ELR (cell line): Measurements from ENCODE around the gene MAPRE2.

Source experiments
- DNase-seq: peaks from one replicate; pipeline ENCODE4 v3.0.0-alpha.2; 2015; ENCODE audit warnings: low read depth

MAPRE2 gene

DNA sequence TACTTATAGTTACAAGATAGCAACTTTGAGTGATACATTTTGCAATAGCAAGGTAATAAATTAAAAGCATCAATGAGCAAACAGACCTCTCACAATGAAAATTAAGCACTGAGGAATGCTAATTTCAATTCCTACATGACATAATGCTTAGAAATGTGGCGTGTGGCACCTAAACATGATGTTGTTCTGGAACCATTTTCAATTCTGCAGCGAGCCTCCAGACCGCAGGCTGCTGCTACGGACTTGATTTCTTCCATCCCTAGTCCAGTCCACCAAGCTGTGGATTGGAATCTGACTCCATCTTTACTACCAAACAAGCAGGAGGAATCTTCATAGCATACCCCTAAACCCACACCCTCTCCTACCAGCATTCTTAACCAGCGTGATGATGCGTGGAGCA lies 140.9 kb downstream of the MAPRE2 start:
- DNase-seq: no peak

DNA sequence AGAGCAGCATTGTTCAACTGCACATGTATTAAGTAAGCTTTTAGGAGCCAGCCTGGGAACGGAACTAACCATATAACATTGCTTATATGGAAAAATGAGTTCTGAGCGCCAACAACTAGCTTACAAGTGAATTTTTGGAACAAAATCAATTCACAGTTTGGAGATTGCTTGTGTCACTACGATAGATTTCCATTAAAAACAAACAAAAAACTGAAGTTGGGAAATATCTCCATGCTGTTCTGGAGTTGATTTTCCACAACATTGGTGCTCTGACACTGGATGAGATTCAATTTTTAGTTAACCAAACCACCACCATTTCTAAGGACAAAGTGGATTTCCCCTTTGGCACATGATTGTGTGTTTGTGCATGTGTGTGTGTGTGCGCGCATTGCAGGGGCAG lies 142.7 kb downstream of the MAPRE2 start:
- DNase-seq: no peak

DNA sequence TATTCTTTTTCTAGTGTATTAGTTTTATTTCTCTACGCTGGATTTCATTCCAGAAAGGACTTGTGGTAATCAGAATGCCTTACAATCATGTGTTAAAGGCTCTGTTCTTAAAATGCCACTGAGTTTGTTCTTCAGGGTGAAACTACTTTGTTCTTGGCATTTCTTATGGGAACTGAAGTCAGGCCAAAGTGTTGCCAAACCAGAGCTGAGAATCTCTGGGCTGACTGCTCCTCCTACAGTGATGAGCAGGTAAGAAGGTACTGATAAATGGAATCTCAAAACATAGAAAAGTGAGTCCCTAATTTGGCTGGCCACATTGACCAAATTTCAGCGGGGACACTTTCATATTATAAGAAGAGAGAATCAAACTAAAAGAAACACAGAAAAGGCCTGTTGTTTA lies 144.6 kb downstream of the MAPRE2 start:
- DNase-seq: no peak

DNA sequence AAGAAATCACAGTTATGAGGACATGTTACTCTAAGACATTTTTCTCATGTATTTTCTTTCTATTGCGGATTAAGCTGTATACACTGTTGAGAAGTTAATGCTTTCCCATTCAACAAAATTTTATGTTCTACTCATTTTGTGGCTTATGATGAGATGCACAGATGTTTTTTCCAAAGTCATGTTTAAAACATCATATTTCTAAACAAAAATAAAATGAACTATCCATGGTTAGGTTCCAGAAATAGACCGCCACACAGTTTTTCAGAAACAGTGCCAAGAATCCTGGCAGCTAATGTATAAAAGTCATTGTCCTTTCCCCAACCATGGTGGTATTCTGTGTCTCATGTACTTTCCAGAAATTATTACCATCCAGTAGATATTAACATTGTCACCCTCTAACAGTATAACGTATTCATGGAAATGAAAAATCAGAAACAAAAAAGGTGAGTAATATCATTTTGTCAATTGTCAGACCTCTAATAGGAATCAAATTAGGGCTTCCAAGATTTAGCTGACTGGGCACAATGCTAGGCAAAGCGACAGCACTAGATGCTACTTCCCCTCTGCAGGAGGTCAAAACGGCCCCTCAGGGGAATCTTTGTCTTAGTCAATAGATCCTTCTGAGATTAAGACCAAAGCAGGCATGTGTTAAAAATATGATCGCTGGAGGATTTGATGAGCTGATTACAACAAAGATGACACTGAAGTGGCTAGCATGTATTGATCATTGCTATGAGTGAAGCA lies 145.2 kb downstream of the MAPRE2 start:
- no peak for DNase-seq

DNA sequence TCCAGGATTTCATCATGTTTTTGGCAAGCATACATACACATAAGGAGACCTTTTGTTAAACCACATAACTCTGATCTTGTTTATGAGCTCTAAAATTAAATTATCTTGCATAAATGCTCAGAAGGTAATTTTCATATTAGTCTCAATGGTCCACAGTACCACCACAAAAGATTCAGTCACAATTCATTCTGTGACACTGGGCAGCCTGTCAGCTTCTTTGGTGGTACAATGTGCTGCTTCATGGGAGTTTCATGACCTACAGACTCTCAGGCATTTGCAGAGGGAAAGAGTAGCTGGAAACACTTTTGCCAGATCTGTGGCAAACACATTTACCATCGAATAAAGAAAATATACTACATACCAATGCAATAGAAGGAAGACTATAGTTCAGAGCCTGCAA lies 148.3 kb downstream of the MAPRE2 start:
- no peak for DNase-seq

DNA sequence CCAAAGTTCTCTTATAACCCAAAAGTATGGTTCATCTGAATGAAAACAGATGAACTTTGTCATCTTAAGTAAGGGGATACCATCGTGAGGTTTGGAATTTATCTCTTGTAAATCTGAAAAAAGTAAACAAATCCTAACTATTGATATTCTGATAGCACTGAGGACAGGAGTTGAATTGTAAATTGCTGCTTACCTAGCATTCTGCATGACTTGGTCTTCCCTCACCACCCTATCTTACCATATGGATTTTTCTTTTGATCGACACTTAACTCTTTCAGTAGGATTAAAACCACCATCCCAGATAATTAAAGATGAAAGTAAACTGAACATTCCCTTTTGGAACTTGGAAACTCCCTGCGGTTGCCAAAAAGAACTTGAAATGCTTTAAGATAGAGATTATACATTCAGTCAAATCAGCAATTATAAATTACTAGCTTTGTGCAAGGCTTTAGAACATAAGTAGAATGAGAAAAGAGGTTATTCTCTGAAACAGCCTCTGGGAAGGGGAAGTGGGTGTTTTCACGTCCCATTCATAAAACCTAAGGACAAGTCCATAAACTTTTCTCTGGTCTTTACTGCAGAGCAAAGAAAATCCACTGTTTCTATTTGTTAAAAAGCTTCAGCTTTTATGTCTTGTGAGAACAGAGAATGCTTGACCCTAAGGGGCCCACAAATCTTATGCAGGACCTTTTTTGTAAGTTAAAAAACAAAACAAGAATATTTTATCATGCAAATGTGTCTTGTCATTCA lies 149.9 kb downstream of the MAPRE2 start:
- DNase-seq: no peak

DNA sequence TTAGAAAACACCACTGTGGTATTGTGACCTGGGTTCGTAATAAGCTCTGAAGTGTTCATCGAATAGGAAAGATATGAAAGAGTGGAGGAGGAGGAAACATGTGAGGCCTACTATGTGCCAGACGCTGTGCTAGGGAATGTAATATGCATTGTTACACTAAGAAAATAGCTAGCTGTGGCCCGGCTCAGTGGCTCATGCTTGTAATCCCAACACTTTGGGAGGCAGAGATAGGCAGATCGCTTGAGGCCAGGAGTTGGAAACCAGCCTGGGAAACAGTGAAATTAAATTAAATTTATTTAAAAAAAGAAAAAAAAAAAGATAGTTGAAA lies 150.4 kb downstream of the MAPRE2 start:
- DNase-seq: no peak

DNA sequence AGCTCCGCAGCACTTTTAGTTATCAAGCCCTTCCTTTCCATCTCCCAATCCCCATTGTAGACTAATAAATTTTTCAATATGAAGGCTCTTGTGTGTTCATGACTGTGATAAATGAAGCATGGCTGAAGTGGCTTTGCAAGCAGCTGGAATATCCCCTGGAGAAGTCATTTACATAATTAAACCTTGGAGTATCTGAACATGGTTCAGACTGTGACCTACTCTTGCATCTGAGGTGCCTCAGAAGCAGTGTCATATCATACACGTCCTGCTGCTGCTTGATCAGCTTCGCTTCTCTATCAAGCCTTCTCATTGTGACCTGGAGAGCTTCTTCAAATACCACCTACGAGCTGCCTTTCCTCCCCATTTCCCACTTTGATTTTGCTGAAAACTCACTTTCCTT lies 151.2 kb downstream of the MAPRE2 start:
- DNase-seq: no peak
